GM12878 (cell line): ENCODE results near the gene GET3. TPM values are rescaled to one million over a fixed set of nuclear protein-coding genes. Genes with fewer than 3 reads are reported as not detected.

Source experiments
- ATAC-seq: fragments of 200-7000 bp; cut with Tn5 transposase; 3 replicates; pipeline ENCODE4 v1.9.1; 2020; ENCODE audit warnings: mild to moderate bottlenecking, moderate library complexity
- BruUV-seq: library from RNA; stranded (reverse); fragments of 400-500 nt; replicated peaks from 2 replicates; lab custom pipeline; 2021; lab: Mats Ljungman, UMichigan
- CTCF ChIA-PET: fragments of 300-600 bp; sonication (Branson Sonifier 250); formaldehyde crosslinking; extraction: SDS; loops from one replicate; lab custom pipeline; 2021; ENCODE audit warnings: inconsistent platforms; lab: Yijun Ruan, JAX
- POLR2A ChIA-PET: fragments of 350-600 bp; formaldehyde crosslinking; extraction: SDS; loops from one replicate; lab custom pipeline; 2021; ENCODE audit warnings: inconsistent platforms; lab: Charles Lee
- RAD21 ChIA-PET: fragments of 300-600 bp; sonication (Branson Sonifier 250); formaldehyde crosslinking; loops from one replicate; lab custom pipeline; 2023; ENCODE audit warnings: antibody characterized with exemption; ENCODE audit not compliant: unreplicated experiment; lab: Charles Lee
- SMC1A ChIA-PET: fragments of 300-600 bp; sonication (Branson Sonifier 250); formaldehyde crosslinking; loops from one replicate; lab custom pipeline; 2023; ENCODE audit not compliant: unreplicated experiment, uncharacterized antibody; lab: Charles Lee
- DNase-seq: peaks from one replicate; pipeline ENCODE4 v3.0.0-alpha.2; 2011; ENCODE audit warnings: low read depth, low spot score
- FAIRE-seq: peaks from 3 replicates; lab custom pipeline; 2011; peaks lifted over from hg19 to GRCh38; lab: Jason Lieb, UNC
- H2AFZ ChIP-seq: 2 replicates; pipeline ENCODE4 v1.6.0; 2011; ENCODE audit warnings: low read depth, low read length, control low read depth; ENCODE audit not compliant: control insufficient read depth
- H3K27ac ChIP-seq: 2 replicates; pipeline ENCODE4 v1.5.1; 2011; ENCODE audit warnings: control low read depth; ENCODE audit not compliant: control insufficient read depth, insufficient read depth
- H3K27me3 ChIP-seq, 2 experiments: replicated peaks in 1 of 2; 2 replicates each; pipeline versions ENCODE4 v1.6.0 to v1.6.1; 2011; ENCODE audit warnings: low read length in 1 of 2; ENCODE audit not compliant: control insufficient read depth in 2 of 2, insufficient read depth in 2 of 2
- H3K36me3 ChIP-seq, 2 experiments: 2 replicates each; pipeline ENCODE4 v1.5.1; 2011; ENCODE audit warnings: low read length in 1 of 2; ENCODE audit not compliant: control insufficient read depth in 2 of 2, insufficient read depth in 2 of 2
- H3K4me1 ChIP-seq: 2 replicates; pipeline ENCODE4 v1.6.1; 2011; ENCODE audit warnings: mild to moderate bottlenecking, low read length, moderate library complexity, mixed read lengths; ENCODE audit not compliant: control insufficient read depth, insufficient read depth
- H3K4me2 ChIP-seq: 2 replicates; pipeline ENCODE4 v1.6.0; 2011; ENCODE audit warnings: control low read depth; ENCODE audit not compliant: control insufficient read depth, insufficient read depth
- H3K4me3 ChIP-seq: fragments of 200-600 bp; sonication (generic); 2 replicates; pipeline ENCODE4 v1.5.1; 2016
- H3K79me2 ChIP-seq: 2 replicates; pipeline ENCODE4 v1.6.0; 2011; ENCODE audit warnings: low read length; ENCODE audit not compliant: control insufficient read depth, insufficient read depth
- H3K9ac ChIP-seq: 2 replicates; pipeline ENCODE4 v1.8.0; 2011; ENCODE audit warnings: low read length, control low read depth, mixed read lengths; ENCODE audit not compliant: control insufficient read depth, insufficient read depth
- H3K9me3 ChIP-seq: replicated peaks from 3 replicates; pipeline ENCODE4 v1.5.1; 2011; ENCODE audit warnings: mild to moderate bottlenecking, low read length; ENCODE audit not compliant: control insufficient read depth, insufficient read depth
- H4K20me1 ChIP-seq: 2 replicates; pipeline ENCODE4 v1.6.0; 2011; ENCODE audit not compliant: control insufficient read depth, insufficient read depth
- ATF7 ChIP-seq: fragments of 450-650 bp; IDR thresholded peaks from 2 replicates; pipeline ENCODE4 v1.6.1; 2016; ENCODE audit warnings: low read depth, mild to moderate bottlenecking
- EED ChIP-seq: sonication (generic); IDR thresholded peaks from 2 replicates; pipeline ENCODE4 v1.6.1; 2016; ENCODE audit warnings: antibody characterized with exemption, low read depth
- GATAD2B ChIP-seq: fragments of 450-650 bp; conservative IDR thresholded peaks from 2 replicates; pipeline ENCODE4 v1.6.1; 2017; ENCODE audit warnings: low read depth, mild to moderate bottlenecking, moderate library complexity
- IKZF2 ChIP-seq, 2 experiments: fragments of 450-650 bp; IDR thresholded peaks; 2 replicates each; pipeline ENCODE4 v1.6.1; 2017; ENCODE audit warnings: mild to moderate bottlenecking in 2 of 2, moderate library complexity in 2 of 2
- LARP7 ChIP-seq: fragments of 450-650 bp; IDR thresholded peaks from 2 replicates; pipeline ENCODE4 v1.6.1; 2017; ENCODE audit warnings: mild to moderate bottlenecking
- NR2F1 ChIP-seq: fragments of 450-650 bp; conservative IDR thresholded peaks from 2 replicates; pipeline ENCODE4 v1.6.1; 2017; ENCODE audit warnings: mild to moderate bottlenecking
- NRF1 ChIP-seq: conservative IDR thresholded peaks from 2 replicates; pipeline ENCODE4 v1.6.1; 2011; ENCODE audit warnings: mild to moderate bottlenecking, low read depth, low read length, improper control_type of control experiment
- POLR2AphosphoS5 ChIP-seq: IDR thresholded peaks from 2 replicates; pipeline ENCODE4 v1.6.1; 2011; ENCODE audit warnings: mild to moderate bottlenecking, low read length, inconsistent platforms
- WRNIP1 ChIP-seq: IDR thresholded peaks from 2 replicates; pipeline ENCODE4 v1.6.1; 2011; ENCODE audit warnings: low read depth, low read length, improper control_type of control experiment, borderline replicate concordance
- ZZZ3 ChIP-seq: IDR thresholded peaks from 2 replicates; pipeline ENCODE4 v1.6.1; 2011; ENCODE audit warnings: low read depth; ENCODE audit not compliant: control insufficient read depth, insufficient read length
- WGBS: methylation state at CpG from one replicate; pipeline ENCODE4 v1.1.6; 2016; ENCODE audit warnings: low lambda C conversion rate; ENCODE audit not compliant: insufficient replicate concordance, insufficient coverage; ENCODE audit errors: missing lambda C conversion rate; 5-methylcytosine and 5-hydroxymethylcytosine counted together
- in situ Hi-C: fragments of 300-500 bp; cut with MboI; formaldehyde crosslinking; loops from 9 replicates; pipeline ENCODE4 v1.14.3; 2018; ENCODE audit warnings: mixed read lengths
- intact Hi-C: fragments of 100-400 bp; cut with micrococcal nuclease; formaldehyde crosslinking; loops from one replicate; pipeline ENCODE4 v1.14.2; 2022; ENCODE audit not compliant: unreplicated experiment
- polyA plus RNA-seq, 11 experiments: library from polyadenylated mRNA; depleted of rRNA in 4 of 11; unstranded in 6 of 11; stranded (reverse) in 5 of 11; fragments of >200 nt; fragmentation: Nextera tagmentation in 4 of 11; fragmentation: Illumina TruSeq in 1 of 11; extraction: Ambion mirVana in 4 of 11; extraction: Trizol in 1 of 11; gene quantifications; 1 replicate in 1 of 11; 2 replicates in 10 of 11; pipeline versions ENCODE4 v1.2.1 to v1.2.3, GENCODE V29; 2011 to 2016; ENCODE audit warnings: inconsistent platforms in 2 of 11, missing spikeins in 2 of 11, low read depth in 1 of 11
- total RNA-seq, 4 experiments: library from RNA; depleted of rRNA in 3 of 4; stranded (reverse); fragments of >200 nt in 3 of 4; fragmentation: Illumina TruSeq in 1 of 4; extraction: Trizol in 1 of 4; gene quantifications; 2 replicates each; pipeline versions ENCODE4 v1.2.1 to v1.2.3, GENCODE V29; 2013 to 2021
- TF ChIP-seq, protein P1 (sequence below): fragments of 450-650 bp; conservative IDR thresholded peaks from 2 replicates; pipeline ENCODE4 v1.6.1; 2017; ENCODE audit warnings: mild to moderate bottlenecking, moderate library complexity
- TF ChIP-seq, protein P2 (sequence below): fragments of 450-650 bp; IDR thresholded peaks from 2 replicates; pipeline ENCODE4 v1.6.1; 2017; ENCODE audit warnings: mild to moderate bottlenecking
- TF ChIP-seq, protein P3 (sequence below): IDR thresholded peaks from 2 replicates; pipeline ENCODE4 v1.6.1; 2012; ENCODE audit warnings: low read depth, low read length, improper control_type of control experiment
- TF ChIP-seq, protein P4 (sequence below): fragments of 450-650 bp; IDR thresholded peaks from 2 replicates; pipeline ENCODE4 v1.6.1; 2014; ENCODE audit warnings: mild to moderate bottlenecking

GET3 gene
- total and polyA plus RNA-seq, 10 of the 15 experiments (the other 5 are each of a cell fraction or from before 2014, with no cell fraction given): 14.5 to 144 (median 97.2) TPM

DNA sequence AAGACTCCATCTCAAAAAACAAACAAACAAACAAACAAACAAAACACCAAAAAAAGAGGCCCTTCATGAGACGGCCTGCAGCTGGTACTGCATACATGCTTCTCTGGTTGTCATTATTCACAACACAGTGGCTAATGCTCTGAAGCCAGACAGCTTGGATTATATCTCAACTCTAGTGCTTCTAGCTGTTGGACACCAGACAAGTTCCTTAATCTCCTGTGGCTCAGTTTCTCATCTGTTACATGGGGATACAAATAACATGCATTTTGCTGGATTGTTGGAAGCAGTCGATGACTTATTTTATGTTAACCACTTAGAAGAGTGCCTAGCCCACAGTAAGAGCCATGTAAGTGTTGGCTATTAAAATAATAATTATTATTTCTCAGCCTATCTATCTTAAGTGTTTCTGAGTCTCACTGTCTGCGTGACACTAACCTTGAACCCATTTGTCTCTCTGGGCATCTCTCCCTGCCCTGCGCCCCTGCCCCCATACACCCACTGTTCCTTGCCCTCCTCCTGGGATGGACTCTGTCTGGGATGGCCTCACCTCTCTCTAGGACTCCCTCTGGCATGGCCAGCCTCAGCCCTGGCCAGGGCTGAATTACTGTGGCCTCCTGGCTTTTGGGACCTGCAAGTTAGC, 50.9 kb downstream of the GET3 start (continued):
- TF ChIP-seq, protein P1, sequence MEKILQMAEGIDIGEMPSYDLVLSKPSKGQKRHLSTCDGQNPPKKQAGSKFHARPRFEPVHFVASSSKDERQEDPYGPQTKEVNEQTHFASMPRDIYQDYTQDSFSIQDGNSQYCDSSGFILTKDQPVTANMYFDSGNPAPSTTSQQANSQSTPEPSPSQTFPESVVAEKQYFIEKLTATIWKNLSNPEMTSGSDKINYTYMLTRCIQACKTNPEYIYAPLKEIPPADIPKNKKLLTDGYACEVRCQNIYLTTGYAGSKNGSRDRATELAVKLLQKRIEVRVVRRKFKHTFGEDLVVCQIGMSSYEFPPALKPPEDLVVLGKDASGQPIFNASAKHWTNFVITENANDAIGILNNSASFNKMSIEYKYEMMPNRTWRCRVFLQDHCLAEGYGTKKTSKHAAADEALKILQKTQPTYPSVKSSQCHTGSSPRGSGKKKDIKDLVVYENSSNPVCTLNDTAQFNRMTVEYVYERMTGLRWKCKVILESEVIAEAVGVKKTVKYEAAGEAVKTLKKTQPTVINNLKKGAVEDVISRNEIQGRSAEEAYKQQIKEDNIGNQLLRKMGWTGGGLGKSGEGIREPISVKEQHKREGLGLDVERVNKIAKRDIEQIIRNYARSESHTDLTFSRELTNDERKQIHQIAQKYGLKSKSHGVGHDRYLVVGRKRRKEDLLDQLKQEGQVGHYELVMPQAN: 0 out of 2 replicates have a peak, but pooled peaks have one; percentile 33
- TF ChIP-seq EED (no peak), LARP7 (peak; percentile 76; the same call in 1 of the 2 replicates), WRNIP1 (no peak), POLR2AphosphoS5 (peak; percentile 29; the same call in 1 of the 2 replicates)
- TF ChIP-seq, all 136 proteins: peak for 5

DNA sequence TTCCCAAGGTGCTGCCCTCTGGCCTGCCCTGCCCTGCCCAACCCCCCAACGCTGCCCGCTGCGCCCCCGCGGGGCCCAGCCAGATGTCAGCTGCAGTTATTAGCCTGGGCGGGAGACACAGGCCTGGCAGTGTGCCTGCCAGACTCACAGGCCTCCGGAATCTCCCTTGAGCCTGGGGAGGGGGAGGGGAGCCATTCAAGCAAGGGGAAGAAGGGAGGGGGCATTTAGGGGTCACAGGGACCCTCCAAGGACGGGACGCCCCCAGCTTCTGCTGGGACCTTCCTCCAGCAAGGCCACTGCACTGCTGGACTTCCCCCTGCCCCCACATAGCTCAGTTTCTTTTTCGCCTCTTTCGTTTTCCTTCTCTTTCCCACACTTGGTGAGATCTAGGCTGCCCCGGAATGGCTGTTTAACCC, 51.4 kb downstream of the GET3 start:
- ATAC-seq (peak; percentile 1), FAIRE-seq (no peak), DNase-seq (peak; percentile 84)
- Histone ChIP-seq H3K79me2 (peaks cover 42% of the 10 kb centered on the region), H4K20me1 (no peaks in the 10 kb centered on the region), H3K4me1 (peaks cover 56% of the 10 kb centered on the region), H3K4me2 (peak overlapping the region; percentile 97), H3K27me3 (no peaks in the 10 kb centered on the region), H3K9ac (peak overlapping the region; percentile 97), H3K9me3 (no peaks in the 10 kb centered on the region), H2AFZ (no peak overlapping the region; the same call in none of the 2 replicates), H3K36me3 (no peaks in the 10 kb centered on the region), H3K4me3 (peak overlapping the region; percentile 90), H3K27ac (peak overlapping the region; percentile 99)
- WGBS: under 1% methylated on average over 12 of the region's 12 CpGs
- in situ Hi-C loops (no loop called here), intact Hi-C loops (loop anchor here (5.0 to 10.0 kb wide), 2 partner anchors 149 to 1694 kb away; partner anchors contain the start of gene CALR)
- BruUV-seq: TSS peak; percentile 72
- ChIA-PET CTCF (interaction anchor here (1.3 to 4.2 kb wide), 4 partner anchors 8 to 23 kb away, joined by 3 to 44 read pairs (median 15); no protein-coding TSS in a partner anchor), RAD21 (interaction anchor here (0.6 to 4.5 kb wide), 4 partner anchors 11 to 102 kb away, joined by 3 to 49 read pairs (median 4); no protein-coding TSS in a partner anchor), SMC1A (interaction anchor here (1.4 to 4.1 kb wide), 3 partner anchors 11 to 29 kb away, joined by 3 to 28 read pairs (median 4); no protein-coding TSS in a partner anchor), POLR2A (interaction anchor here (0.5 to 3.4 kb wide), 5 partner anchors 10 to 366 kb away, joined by 4 to 66 read pairs (median 5); no protein-coding TSS in a partner anchor)
- peak; percentile 89 to 92; a peak in 3 of 4 replicates for TF ChIP-seq IKZF2 (IDR thresholded peaks at IDR 0.05)
- TF ChIP-seq, protein P2, sequence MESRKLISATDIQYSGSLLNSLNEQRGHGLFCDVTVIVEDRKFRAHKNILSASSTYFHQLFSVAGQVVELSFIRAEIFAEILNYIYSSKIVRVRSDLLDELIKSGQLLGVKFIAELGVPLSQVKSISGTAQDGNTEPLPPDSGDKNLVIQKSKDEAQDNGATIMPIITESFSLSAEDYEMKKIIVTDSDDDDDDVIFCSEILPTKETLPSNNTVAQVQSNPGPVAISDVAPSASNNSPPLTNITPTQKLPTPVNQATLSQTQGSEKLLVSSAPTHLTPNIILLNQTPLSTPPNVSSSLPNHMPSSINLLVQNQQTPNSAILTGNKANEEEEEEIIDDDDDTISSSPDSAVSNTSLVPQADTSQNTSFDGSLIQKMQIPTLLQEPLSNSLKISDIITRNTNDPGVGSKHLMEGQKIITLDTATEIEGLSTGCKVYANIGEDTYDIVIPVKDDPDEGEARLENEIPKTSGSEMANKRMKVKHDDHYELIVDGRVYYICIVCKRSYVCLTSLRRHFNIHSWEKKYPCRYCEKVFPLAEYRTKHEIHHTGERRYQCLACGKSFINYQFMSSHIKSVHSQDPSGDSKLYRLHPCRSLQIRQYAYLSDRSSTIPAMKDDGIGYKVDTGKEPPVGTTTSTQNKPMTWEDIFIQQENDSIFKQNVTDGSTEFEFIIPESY: no peak
- TF ChIP-seq, protein P3, sequence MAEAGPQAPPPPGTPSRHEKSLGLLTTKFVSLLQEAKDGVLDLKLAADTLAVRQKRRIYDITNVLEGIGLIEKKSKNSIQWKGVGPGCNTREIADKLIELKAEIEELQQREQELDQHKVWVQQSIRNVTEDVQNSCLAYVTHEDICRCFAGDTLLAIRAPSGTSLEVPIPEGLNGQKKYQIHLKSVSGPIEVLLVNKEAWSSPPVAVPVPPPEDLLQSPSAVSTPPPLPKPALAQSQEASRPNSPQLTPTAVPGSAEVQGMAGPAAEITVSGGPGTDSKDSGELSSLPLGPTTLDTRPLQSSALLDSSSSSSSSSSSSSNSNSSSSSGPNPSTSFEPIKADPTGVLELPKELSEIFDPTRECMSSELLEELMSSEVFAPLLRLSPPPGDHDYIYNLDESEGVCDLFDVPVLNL: no peak
- TF ChIP-seq NR2F1: peak; percentile 96
- peak; percentile 61 for TF ChIP-seq ATF7
- no peak for TF ChIP-seq NRF1
- no peak for TF ChIP-seq ZZZ3
- TF ChIP-seq GATAD2B: peak; percentile 98
- TF ChIP-seq, protein P4, sequence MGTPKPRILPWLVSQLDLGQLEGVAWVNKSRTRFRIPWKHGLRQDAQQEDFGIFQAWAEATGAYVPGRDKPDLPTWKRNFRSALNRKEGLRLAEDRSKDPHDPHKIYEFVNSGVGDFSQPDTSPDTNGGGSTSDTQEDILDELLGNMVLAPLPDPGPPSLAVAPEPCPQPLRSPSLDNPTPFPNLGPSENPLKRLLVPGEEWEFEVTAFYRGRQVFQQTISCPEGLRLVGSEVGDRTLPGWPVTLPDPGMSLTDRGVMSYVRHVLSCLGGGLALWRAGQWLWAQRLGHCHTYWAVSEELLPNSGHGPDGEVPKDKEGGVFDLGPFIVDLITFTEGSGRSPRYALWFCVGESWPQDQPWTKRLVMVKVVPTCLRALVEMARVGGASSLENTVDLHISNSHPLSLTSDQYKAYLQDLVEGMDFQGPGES: no peak
